GM19240 (cell line): ENCODE results near the gene SRC.

Source experiments
- DNase-seq: peaks from one replicate; pipeline ENCODE4 v3.0.0; 2011; ENCODE audit warnings: low spot score; ENCODE audit not compliant: insufficient read length

Gene SRC

GRCh38 chr20:37381621-37382471, 35.9 kb downstream of the SRC start:
- no peak for DNase-seq

- no peak for DNase-seq
Measured at GRCh38 chr20:37382482-37383120, 36.7 kb downstream of the SRC start.

GRCh38 chr20:37383229-37383989, 37.5 kb downstream of the SRC start:
- no peak for DNase-seq

- peak; percentile 73 for DNase-seq
Measured at GRCh38 chr20:37384683-37385174, 38.8 kb downstream of the SRC start.

- no peak for DNase-seq
Measured at GRCh38 chr20:37385176-37385575, 39.2 kb downstream of the SRC start.

- DNase-seq: no peak
Measured at GRCh38 chr20:37385659-37386504, 39.9 kb downstream of the SRC start.

- DNase-seq: no peak
Measured at GRCh38 chr20:37386505-37387251, 40.7 kb downstream of the SRC start.

- no peak for DNase-seq
Measured at GRCh38 chr20:37387519-37388269, 41.8 kb downstream of the SRC start.

- no peak for DNase-seq
Measured at GRCh38 chr20:37388831-37389230, 42.9 kb downstream of the SRC start.

GRCh38 chr20:37389241-37389747, 43.4 kb downstream of the SRC start:
- no peak for DNase-seq

- DNase-seq: no peak
Measured at GRCh38 chr20:37389844-37390275, 43.9 kb downstream of the SRC start.

GRCh38 chr20:37390503-37390890, 44.6 kb downstream of the SRC start:
- DNase-seq: no peak

GRCh38 chr20:37390891-37391525, 45.1 kb downstream of the SRC start:
- DNase-seq: no peak

- DNase-seq: no peak
Measured at GRCh38 chr20:37392441-37393195, 46.7 kb downstream of the SRC start.

- DNase-seq: no peak
Measured at GRCh38 chr20:37393196-37393862, 47.4 kb downstream of the SRC start.

- DNase-seq: no peak
Measured at GRCh38 chr20:37393863-37394542, 48.1 kb downstream of the SRC start.
